Epithelial cell of esophagus (primary cell): ENCODE results near the gene EPHA2.

Source experiments
- DNase-seq: peaks from one replicate; pipeline ENCODE4 v3.0.0; 2010; ENCODE audit warnings: low read depth
- H3K4me3 ChIP-seq: 2 replicates; pipeline ENCODE4 v1.5.1; 2011; ENCODE audit warnings: mild to moderate bottlenecking, low read length, control low read depth
- TF ChIP-seq, protein P1 (sequence below): IDR thresholded peaks from 2 replicates; pipeline ENCODE4 v1.5.1; 2011; ENCODE audit warnings: low read depth, mild to moderate bottlenecking, low read length, control low read depth, inconsistent platforms; ENCODE audit not compliant: insufficient read depth; ENCODE audit errors: missing control alignments

EPHA2 gene

DNA sequence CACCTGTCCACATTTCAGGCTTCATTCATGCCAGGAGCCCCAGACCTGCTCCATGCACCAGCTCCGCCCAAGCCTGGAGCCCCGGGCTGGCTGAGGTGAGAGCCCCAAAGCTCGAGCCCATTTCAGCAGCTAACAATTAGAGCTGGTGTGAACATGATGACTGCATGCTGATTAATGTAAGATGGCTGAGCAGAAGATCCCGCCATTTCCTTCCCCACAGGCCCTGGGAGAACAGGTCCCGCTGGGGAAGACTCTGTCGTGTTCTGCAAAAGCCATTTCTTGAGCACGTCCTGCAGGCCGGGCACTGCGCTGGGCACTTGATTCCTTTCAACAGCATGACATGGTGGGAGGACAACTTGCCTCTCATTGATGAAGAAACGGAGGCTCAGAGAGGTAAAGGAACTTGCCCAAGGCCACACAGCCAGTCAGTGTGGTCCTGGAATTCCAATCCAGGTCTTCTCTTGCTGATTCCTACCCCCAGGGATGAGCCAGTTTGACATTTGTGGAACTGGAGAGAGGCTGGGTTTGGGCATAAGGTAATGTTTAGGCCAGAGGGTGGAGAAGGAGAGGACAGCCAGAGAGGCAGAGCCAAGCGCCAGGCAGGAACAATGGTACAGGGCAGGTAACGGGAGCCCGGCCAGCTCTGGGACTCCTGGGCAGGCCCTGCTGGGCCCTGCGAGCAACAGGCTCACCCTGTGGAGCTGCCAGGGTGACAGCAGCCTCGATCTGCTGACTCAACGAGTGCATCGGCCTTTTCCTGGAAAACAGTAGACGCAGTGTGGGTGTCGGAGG lies 28.1 kb upstream of the EPHA2 start:
- DNase-seq = peak; percentile 79
- TF ChIP-seq, protein P1, sequence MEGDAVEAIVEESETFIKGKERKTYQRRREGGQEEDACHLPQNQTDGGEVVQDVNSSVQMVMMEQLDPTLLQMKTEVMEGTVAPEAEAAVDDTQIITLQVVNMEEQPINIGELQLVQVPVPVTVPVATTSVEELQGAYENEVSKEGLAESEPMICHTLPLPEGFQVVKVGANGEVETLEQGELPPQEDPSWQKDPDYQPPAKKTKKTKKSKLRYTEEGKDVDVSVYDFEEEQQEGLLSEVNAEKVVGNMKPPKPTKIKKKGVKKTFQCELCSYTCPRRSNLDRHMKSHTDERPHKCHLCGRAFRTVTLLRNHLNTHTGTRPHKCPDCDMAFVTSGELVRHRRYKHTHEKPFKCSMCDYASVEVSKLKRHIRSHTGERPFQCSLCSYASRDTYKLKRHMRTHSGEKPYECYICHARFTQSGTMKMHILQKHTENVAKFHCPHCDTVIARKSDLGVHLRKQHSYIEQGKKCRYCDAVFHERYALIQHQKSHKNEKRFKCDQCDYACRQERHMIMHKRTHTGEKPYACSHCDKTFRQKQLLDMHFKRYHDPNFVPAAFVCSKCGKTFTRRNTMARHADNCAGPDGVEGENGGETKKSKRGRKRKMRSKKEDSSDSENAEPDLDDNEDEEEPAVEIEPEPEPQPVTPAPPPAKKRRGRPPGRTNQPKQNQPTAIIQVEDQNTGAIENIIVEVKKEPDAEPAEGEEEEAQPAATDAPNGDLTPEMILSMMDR = no peak
- no peak overlapping the region for H3K4me3 ChIP-seq

DNA sequence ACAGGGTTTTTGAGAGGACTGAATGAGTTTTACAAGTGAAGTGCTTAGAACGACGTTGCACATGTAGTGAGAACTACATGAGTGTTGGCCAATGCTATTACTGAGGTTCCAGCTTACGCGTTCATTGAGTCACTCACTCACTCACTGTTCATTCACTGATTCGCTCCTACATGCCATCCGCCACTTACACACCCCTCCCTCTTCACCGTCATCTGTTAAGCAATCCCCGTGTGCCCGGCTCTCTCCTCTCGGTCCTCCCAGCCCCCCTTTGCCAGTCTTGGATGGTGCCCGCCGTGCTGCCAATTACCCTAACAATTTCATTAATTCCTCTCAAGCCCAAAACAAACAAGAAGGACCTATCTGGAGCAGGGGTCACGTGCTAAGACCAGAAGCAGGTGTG lies 27.3 kb upstream of the EPHA2 start:
- no peak overlapping the region for H3K4me3 ChIP-seq
- TF ChIP-seq, protein P1 = no peak
- peak; percentile 99 for DNase-seq

DNA sequence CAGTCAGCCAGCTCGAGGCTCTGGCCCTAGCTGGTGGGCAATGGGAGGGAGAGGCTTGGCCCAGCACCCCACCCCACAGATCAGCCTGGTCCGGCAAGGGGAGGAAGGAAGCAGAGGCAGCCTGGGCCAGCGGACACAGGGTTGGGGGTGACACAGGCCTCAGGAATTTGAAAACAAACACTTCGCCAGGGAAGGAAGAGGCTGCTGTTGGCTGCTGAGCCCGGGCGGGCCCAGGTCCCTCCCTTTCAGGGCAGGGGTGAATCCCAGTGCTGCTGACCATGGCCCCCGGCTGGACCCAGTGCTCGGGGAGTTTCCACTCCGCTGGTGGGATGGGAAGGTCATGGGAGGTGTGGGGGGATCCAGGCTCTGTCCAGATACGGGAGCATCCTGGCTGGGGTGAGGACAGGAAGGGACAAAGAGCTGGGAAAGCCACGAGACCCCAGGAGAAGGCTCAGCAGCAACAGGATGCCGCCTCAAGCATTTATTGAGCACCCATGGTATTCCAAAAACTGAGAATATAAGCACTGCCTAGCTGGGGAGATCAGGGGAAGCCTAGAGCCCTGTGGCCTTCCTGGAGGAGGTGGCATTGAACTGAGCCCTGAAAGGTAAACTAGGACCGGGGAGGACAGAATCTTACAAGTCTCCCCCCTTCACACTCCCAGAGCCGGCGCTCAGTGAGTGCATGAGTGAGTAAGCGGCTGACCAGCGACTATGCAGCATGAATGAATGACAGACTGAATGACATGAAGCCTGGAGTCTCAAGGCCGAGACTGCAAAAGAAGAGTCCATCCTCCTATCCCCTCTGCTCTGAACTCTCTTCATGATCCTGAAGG lies 26.2 kb upstream of the EPHA2 start:
- DNase-seq = peak; percentile 87
- H3K4me3 ChIP-seq = no peak overlapping the region
- TF ChIP-seq, protein P1 = no peak

DNA sequence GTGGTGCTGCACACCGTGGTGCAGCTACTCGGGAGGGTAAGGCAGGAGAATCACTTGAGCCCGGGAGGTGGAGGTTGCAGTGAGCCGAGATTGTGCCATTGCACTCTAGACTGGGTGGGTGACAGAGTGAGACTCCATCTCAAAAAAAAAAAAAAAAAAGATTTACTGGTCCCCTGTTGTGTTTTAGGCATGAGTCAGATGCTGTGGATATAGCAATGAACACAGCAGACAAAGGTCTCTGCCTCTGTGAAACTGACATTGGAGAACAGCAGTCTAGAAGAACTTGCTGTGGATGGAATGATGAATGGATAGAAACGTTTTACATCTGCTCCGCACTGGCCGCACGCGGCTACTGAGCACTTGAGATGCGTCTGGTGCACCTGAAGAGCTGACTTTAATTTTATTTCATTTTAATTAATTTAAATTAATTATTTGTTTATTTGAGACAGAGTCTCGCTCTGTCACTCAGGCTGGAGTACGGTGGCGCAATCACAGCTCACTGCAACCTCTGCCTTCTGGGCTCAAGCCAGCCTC lies 24.5 kb upstream of the EPHA2 start:
- no peak overlapping the region for H3K4me3 ChIP-seq
- TF ChIP-seq, protein P1 = no peak
- peak; percentile 23 for DNase-seq

DNA sequence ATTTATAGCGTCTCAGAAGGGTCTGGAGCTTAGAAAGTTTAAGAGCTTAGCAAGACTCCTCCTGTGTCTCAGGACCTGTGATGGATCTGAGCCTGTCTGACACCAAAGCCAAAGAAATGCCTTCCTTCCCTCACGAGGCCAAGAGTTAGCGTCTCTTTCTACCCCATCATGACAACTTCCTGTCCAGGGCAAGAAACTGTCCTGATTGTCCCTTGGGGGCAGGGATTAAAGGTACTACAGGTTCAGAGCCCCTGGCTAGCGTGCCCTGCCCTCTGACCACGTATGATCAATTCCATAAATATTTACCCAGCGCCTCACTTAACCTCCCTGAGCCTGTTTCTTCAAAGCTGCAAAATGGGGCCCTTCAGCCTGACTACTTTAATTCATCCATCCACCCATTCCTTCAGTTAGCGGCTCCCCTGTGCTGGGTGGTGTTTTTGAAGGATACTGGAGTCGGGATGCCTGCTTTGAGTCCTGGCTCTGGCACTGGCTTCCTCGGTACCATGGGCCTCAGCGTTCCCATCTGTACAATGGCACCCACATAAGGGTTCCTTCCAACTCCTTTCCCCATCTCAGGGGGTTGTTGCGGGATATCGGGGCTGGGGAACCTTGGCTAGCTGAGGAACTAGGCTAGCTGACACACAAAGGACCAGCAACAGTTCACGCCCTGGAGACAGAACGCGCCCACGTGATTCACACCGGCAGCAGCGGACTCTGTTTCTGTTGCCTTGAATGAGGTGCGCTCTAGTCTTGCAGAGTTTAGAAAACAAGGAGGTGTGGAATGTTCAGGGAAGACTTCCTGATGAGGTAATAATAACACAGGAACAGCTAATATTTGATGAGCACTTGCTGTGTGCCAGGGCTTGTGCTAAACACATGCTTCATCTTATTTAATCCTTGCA lies 23.0 kb upstream of the EPHA2 start:
- H3K4me3 ChIP-seq = no peak overlapping the region
- TF ChIP-seq, protein P1 = no peak
- peak; percentile 96 for DNase-seq

DNA sequence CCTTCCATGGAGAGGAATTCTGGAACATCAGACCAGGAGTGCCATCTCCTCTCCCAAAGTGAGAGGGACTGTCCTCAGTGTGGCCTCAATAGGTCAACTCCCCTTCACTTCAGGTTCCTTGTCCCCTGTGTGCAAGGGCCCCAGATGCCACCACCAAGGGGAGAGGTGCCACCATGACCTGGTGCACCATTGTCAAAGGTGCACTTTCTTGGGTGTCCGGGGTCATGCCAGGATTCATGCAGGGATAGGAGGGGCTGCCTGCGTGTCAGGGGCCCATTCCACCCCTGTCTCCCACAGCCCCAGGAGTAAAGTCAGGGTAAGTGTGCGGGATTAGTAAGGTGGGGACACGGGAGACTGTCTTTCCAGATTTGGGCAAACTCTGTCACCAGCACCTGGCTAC lies 21.4 kb upstream of the EPHA2 start:
- H3K4me3 ChIP-seq = no peak overlapping the region
- TF ChIP-seq, protein P1 = no peak
- no peak for DNase-seq
